ENCODE measurements around the gene MMS19.

Gene MMS19

GRCh38 chr10:97416565-97416964 is 81.7 kb downstream of the MMS19 start:
- TF ChIP-seq, protein P1, sequence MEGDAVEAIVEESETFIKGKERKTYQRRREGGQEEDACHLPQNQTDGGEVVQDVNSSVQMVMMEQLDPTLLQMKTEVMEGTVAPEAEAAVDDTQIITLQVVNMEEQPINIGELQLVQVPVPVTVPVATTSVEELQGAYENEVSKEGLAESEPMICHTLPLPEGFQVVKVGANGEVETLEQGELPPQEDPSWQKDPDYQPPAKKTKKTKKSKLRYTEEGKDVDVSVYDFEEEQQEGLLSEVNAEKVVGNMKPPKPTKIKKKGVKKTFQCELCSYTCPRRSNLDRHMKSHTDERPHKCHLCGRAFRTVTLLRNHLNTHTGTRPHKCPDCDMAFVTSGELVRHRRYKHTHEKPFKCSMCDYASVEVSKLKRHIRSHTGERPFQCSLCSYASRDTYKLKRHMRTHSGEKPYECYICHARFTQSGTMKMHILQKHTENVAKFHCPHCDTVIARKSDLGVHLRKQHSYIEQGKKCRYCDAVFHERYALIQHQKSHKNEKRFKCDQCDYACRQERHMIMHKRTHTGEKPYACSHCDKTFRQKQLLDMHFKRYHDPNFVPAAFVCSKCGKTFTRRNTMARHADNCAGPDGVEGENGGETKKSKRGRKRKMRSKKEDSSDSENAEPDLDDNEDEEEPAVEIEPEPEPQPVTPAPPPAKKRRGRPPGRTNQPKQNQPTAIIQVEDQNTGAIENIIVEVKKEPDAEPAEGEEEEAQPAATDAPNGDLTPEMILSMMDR (IDR thresholded peaks at IDR 0.05): no peak

- TF ChIP-seq, protein P1 (IDR thresholded peaks at IDR 0.05): no peak
Observed at GRCh38 chr10:97412891-97413304, 85.3 kb downstream of the MMS19 start.

GRCh38 chr10:97411406-97411805 is 86.8 kb downstream of the MMS19 start:
- TF ChIP-seq, protein P1 (IDR thresholded peaks at IDR 0.05): no peak

- TF ChIP-seq, protein P1 (IDR thresholded peaks at IDR 0.05): no peak
Observed at GRCh38 chr10:97408496-97408992, 89.7 kb downstream of the MMS19 start.
